ENCODE data around the gene CADPS2. TPM values are rescaled to one million over a fixed set of nuclear protein-coding genes. Genes with fewer than 3 reads are reported as not detected.

Gene CADPS2
- total RNA-seq, 2 experiments from 2014 or later: not detected

DNA sequence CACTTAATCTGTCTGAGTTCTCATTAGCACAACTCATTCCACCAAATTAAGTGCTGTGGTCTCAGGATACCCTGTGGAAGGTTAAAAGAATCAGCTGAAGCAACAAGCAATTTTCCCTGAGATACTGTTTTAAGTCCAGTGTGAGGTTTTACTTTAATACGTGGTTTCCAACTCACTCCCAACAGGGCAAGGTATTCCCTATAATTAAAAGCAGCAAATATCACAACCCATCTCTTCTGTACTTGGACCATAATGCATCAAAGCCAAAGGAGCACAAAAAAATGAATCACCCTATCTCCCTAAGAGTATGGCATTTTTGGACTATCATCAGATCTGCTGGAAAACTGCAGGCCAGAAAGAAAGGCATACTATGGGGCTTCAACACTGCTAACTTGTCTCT, 4.9 kb downstream of the CADPS2 start:
- Histone ChIP-seq H3K9me3 (ENCODE audit: low read length) (no peaks in the 10 kb centered on the region), H2AFZ (ENCODE audit: low read length) (no peak overlapping the region), H3K4me2 (ENCODE audit: low read length) (no peak overlapping the region), H3K4me3 (ENCODE audit: low read depth, low read length, poor library complexity, severe bottlenecking) (no peak overlapping the region), H3K79me2 (ENCODE audit: insufficient read depth, low read depth, low read length) (no peaks in the 10 kb centered on the region), H3K36me3 (ENCODE audit: insufficient read depth, low read length) (no peaks in the 10 kb centered on the region), H3K4me1 (ENCODE audit: insufficient read depth, low read length, poor library complexity, severe bottlenecking) (no peaks in the 10 kb centered on the region), H4K20me1 (ENCODE audit: insufficient read depth, low read length) (no peaks in the 10 kb centered on the region), H3K9me2 (ENCODE audit: insufficient read depth, low read length) (no peaks in the 10 kb centered on the region), H3K27ac (ENCODE audit: low read depth, low read length, poor library complexity, severe bottlenecking) (no peak overlapping the region)
- DNase-seq (ENCODE audit: low spot score): no peak
- POLR2A ChIA-PET: no interaction called here
- no TSS peak for BruUV-seq (replicated peaks)
- CTCF ChIA-PET (ENCODE audit: unreplicated experiment): no interaction called here
- TF ChIP-seq, protein P1, sequence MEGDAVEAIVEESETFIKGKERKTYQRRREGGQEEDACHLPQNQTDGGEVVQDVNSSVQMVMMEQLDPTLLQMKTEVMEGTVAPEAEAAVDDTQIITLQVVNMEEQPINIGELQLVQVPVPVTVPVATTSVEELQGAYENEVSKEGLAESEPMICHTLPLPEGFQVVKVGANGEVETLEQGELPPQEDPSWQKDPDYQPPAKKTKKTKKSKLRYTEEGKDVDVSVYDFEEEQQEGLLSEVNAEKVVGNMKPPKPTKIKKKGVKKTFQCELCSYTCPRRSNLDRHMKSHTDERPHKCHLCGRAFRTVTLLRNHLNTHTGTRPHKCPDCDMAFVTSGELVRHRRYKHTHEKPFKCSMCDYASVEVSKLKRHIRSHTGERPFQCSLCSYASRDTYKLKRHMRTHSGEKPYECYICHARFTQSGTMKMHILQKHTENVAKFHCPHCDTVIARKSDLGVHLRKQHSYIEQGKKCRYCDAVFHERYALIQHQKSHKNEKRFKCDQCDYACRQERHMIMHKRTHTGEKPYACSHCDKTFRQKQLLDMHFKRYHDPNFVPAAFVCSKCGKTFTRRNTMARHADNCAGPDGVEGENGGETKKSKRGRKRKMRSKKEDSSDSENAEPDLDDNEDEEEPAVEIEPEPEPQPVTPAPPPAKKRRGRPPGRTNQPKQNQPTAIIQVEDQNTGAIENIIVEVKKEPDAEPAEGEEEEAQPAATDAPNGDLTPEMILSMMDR (conservative IDR thresholded peaks at IDR 0.05; ENCODE audit: low read length): no peak
- no peak for TF ChIP-seq EZH2phosphoT487 (IDR thresholded peaks at IDR 0.05; ENCODE audit: borderline replicate concordance, low read depth, low read length)
- intact Hi-C loops (cut with micrococcal nuclease; ENCODE audit: unreplicated experiment): no loop called here

DNA sequence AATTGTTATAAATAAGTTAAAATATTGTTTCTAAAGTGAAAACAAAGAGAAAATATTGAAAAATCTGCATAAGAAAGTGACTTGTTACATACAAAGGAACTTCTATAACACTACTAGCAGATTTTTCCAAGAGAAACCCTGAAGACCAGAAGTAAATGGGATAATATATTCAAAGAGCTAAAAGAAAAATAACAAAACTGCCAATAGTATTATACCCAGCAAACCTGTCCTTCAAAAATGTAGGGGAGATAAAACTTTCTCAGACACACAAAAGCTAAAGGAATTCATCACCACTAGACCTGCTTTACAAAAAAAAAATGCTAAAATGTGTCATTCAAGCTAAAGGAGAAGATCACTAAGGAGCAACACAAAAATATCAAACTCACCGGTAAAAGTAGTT, 17.0 kb downstream of the CADPS2 start:
- TF ChIP-seq, protein P1 (conservative IDR thresholded peaks at IDR 0.05; ENCODE audit: low read length): no peak
- TF ChIP-seq EZH2phosphoT487 (IDR thresholded peaks at IDR 0.05; ENCODE audit: borderline replicate concordance, low read depth, low read length): no peak
- H3K79me2 ChIP-seq (ENCODE audit: insufficient read depth, low read depth, low read length): no peaks in the 10 kb centered on the region
- H2AFZ ChIP-seq (ENCODE audit: low read length): no peak overlapping the region
- CTCF ChIA-PET (ENCODE audit: unreplicated experiment): no interaction called here
- H3K4me2 ChIP-seq (ENCODE audit: low read length): no peak overlapping the region
- BruUV-seq (replicated peaks): no TSS peak
- POLR2A ChIA-PET: interaction anchor here (0.7 kb wide), 1 partner anchor 137 kb away, joined by 4 read pairs; no protein-coding TSS in a partner anchor
- intact Hi-C loops (cut with micrococcal nuclease; ENCODE audit: unreplicated experiment): no loop called here
- no peak for DNase-seq (ENCODE audit: low spot score)
- no peak overlapping the region for H3K27ac ChIP-seq (ENCODE audit: low read depth, low read length, poor library complexity, severe bottlenecking)
- H3K9me2 ChIP-seq (ENCODE audit: insufficient read depth, low read length): no peaks in the 10 kb centered on the region
- H3K36me3 ChIP-seq (ENCODE audit: insufficient read depth, low read length): no peaks in the 10 kb centered on the region
- H3K4me1 ChIP-seq (ENCODE audit: insufficient read depth, low read length, poor library complexity, severe bottlenecking): no peaks in the 10 kb centered on the region
- H3K4me3 ChIP-seq (ENCODE audit: low read depth, low read length, poor library complexity, severe bottlenecking): no peak overlapping the region
- H4K20me1 ChIP-seq (ENCODE audit: insufficient read depth, low read length): no peaks in the 10 kb centered on the region
- H3K9me3 ChIP-seq (ENCODE audit: low read length): no peaks in the 10 kb centered on the region

DNA sequence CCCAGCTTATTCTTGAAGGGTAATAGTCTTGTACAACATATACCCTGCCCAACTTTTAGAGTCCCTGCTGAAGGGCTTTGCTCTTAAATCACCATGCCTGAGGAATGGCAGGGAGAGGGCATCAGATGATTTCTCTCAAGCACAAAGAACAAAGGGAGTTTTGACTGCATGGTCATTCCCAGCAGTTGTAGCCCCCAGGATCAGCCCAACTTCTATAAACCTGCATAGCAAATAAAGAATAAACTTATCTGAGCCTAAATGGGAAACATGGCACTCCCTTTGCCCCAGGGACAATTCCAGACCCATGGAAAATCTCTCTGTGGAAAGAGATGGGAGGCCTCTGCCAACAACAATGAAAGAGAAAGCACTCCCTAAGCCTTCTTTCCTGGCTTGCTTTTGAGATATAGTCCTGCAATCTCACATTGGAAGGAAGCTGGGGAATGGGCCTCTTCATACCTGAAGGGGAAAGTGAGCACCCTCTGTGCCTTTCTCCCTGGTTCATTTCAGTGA, 18.7 kb downstream of the CADPS2 start:
- DNase-seq (ENCODE audit: low spot score): no peak
- Histone ChIP-seq H3K27ac (ENCODE audit: low read depth, low read length, poor library complexity, severe bottlenecking) (no peak overlapping the region), H3K4me1 (ENCODE audit: insufficient read depth, low read length, poor library complexity, severe bottlenecking) (no peaks in the 10 kb centered on the region), H3K36me3 (ENCODE audit: insufficient read depth, low read length) (no peaks in the 10 kb centered on the region), H3K79me2 (ENCODE audit: insufficient read depth, low read depth, low read length) (no peaks in the 10 kb centered on the region), H3K9me3 (ENCODE audit: low read length) (no peaks in the 10 kb centered on the region), H3K9me2 (ENCODE audit: insufficient read depth, low read length) (no peaks in the 10 kb centered on the region), H3K4me3 (ENCODE audit: low read depth, low read length, poor library complexity, severe bottlenecking) (no peak overlapping the region), H4K20me1 (ENCODE audit: insufficient read depth, low read length) (no peaks in the 10 kb centered on the region), H3K4me2 (ENCODE audit: low read length) (no peak overlapping the region), H2AFZ (ENCODE audit: low read length) (no peak overlapping the region)
- ChIA-PET POLR2A (no interaction called here), CTCF (ENCODE audit: unreplicated experiment) (no interaction called here)
- TF ChIP-seq, protein P1 (conservative IDR thresholded peaks at IDR 0.05; ENCODE audit: low read length): no peak
- TF ChIP-seq EZH2phosphoT487 (IDR thresholded peaks at IDR 0.05; ENCODE audit: borderline replicate concordance, low read depth, low read length): no peak
- intact Hi-C loops (cut with micrococcal nuclease; ENCODE audit: unreplicated experiment): no loop called here
- no TSS peak for BruUV-seq (replicated peaks)
